Testis (tissue), 3 donors: ENCODE measurements around the gene LGALS4. TPM values are rescaled to one million over a fixed set of nuclear protein-coding genes. Genes with fewer than 3 reads are reported as not detected.

Experiments
- DNase-seq: peaks from one replicate; pipeline ENCODE4 v3.0.0-alpha.2; 2019
- H3K27ac ChIP-seq, 2 donors: fragments of 200-600 bp; sonication (generic); one replicate each; pipeline ENCODE4 v1.5.1; 2019
- H3K27me3 ChIP-seq: fragments of 200-600 bp; sonication (generic); one replicate; pipeline ENCODE4 v1.5.1; 2019
- H3K36me3 ChIP-seq: fragments of 200-600 bp; sonication (generic); one replicate; pipeline ENCODE4 v1.5.1; 2017; ENCODE audit warnings: low read depth; ENCODE audit errors: missing control alignments
- H3K4me1 ChIP-seq: fragments of 200-600 bp; sonication (generic); one replicate; pipeline ENCODE4 v1.5.1; 2019
- H3K4me3 ChIP-seq, 2 donors: fragments of 200-600 bp; sonication (generic); one replicate each; pipeline ENCODE4 v1.5.1; 2017 to 2019
- H3K9me3 ChIP-seq: fragments of 200-600 bp; sonication (generic); one replicate; pipeline ENCODE4 v1.5.1; 2017
- CTCF ChIP-seq, 3 experiments: fragments of 450-650 bp in 2 of 3; fragments of 200-600 bp in 1 of 3; sonication (generic) in 1 of 3; IDR thresholded peaks; one replicate each; pipeline ENCODE4 v1.5.1; 2016 to 2019; ENCODE audit warnings: antibody characterized with exemption in 3 of 3, mild to moderate bottlenecking in 2 of 3, moderate library complexity in 1 of 3
- POLR2A ChIP-seq: fragments of 450-650 bp; IDR thresholded peaks from one replicate; pipeline ENCODE4 v1.6.1; 2017; ENCODE audit warnings: antibody characterized with exemption, mild to moderate bottlenecking, moderate library complexity
- WGBS, 2 donors: methylation state at CpG; one replicate each; pipeline ENCODE4 v1.1.5; 2018; 5-methylcytosine and 5-hydroxymethylcytosine counted together
- intact Hi-C: fragments of 100-400 bp; cut with DNase I; formaldehyde crosslinking; loops from one replicate; pipeline ENCODE4 v1.15.1; 2023; ENCODE audit warnings: low total_unique reads
- polyA plus RNA-seq: library from polyadenylated mRNA; stranded (reverse); fragments of 350-450 nt; fragmentation: Illumina TruSeq; extraction: RNeasy Lipid Tissue Mini Kit (QIAGEN cat#74804); gene quantifications from one replicate; pipeline ENCODE4 v1.2.3, GENCODE V29; 2014; ENCODE audit warnings: low read depth, low replicate concordance; ENCODE audit not compliant: insufficient read depth
- total RNA-seq, 2 donors: library from RNA; depleted of rRNA; stranded (reverse); fragments of >200 nt; gene quantifications; one replicate each; pipeline ENCODE4 v1.2.3, GENCODE V29; 2016

LGALS4 gene
- total and polyA plus RNA-seq, 3 donors from 2014 or later, result 1.6 to 1.9 (median 1.6) TPM

- WGBS, 2 donors, result 89 to 99% methylated on average over 6 of the region's 6 CpGs
- intact Hi-C loops, result no loop called here
- H3K4me3 ChIP-seq, result no peak overlapping the region
- H3K9me3 ChIP-seq, result no peaks in the 10 kb centered on the region
- no peak for DNase-seq
- no peaks in the 10 kb centered on the region for H3K4me1 ChIP-seq
- TF ChIP-seq POLR2A, result no peak
- TF ChIP-seq CTCF (IDR thresholded peaks at IDR 0.05), result no peak
- no peak overlapping the region for H3K27ac ChIP-seq
- no peaks in the 10 kb centered on the region for H3K27me3 ChIP-seq
- H3K36me3 ChIP-seq, result no peaks in the 10 kb centered on the region
Observed at GRCh38 chr19:38806371-38806770, 6.4 kb downstream of the LGALS4 start.

- 62 to 73% methylated on average over 1 of the region's 1 CpG for WGBS, 2 donors
- no peaks in the 10 kb centered on the region for H3K27me3 ChIP-seq
- H3K9me3 ChIP-seq, result no peaks in the 10 kb centered on the region
- no peaks in the 10 kb centered on the region for H3K36me3 ChIP-seq
- H3K4me1 ChIP-seq, result no peaks in the 10 kb centered on the region
- TF ChIP-seq CTCF (IDR thresholded peaks at IDR 0.05) (no peak), POLR2A (no peak)
- no peak overlapping the region for H3K27ac ChIP-seq
- intact Hi-C loops, result no loop called here
- no peak overlapping the region for H3K4me3 ChIP-seq
- DNase-seq, result no peak
Observed at GRCh38 chr19:38805180-38805579, 7.6 kb downstream of the LGALS4 start.

- H3K27ac ChIP-seq, result no peak overlapping the region
- no peak overlapping the region for H3K4me3 ChIP-seq
- H3K36me3 ChIP-seq, result no peaks in the 10 kb centered on the region
- DNase-seq, result no peak
- H3K9me3 ChIP-seq, result no peaks in the 10 kb centered on the region
- intact Hi-C loops, result no loop called here
- no peaks in the 10 kb centered on the region for H3K4me1 ChIP-seq
- TF ChIP-seq CTCF (IDR thresholded peaks at IDR 0.05) (no peak), POLR2A (no peak)
- 89 to 90% methylated on average over 10 of the region's 10 CpGs for WGBS, 2 donors
- H3K27me3 ChIP-seq, result no peaks in the 10 kb centered on the region
Observed at GRCh38 chr19:38803543-38803942, 9.2 kb downstream of the LGALS4 start.

GRCh38 chr19:38801359-38802095 is 11.2 kb downstream of the LGALS4 start:
- DNase-seq, result no peak
- H3K36me3 ChIP-seq, result no peaks in the 10 kb centered on the region
- H3K9me3 ChIP-seq, result no peaks in the 10 kb centered on the region
- no peaks in the 10 kb centered on the region for H3K4me1 ChIP-seq
- H3K4me3 ChIP-seq, result no peak overlapping the region
- intact Hi-C loops, result no loop called here
- no peaks in the 10 kb centered on the region for H3K27me3 ChIP-seq
- WGBS, 2 donors, result 96 to 97% methylated on average over 12 of the region's 12 CpGs
- TF ChIP-seq CTCF (IDR thresholded peaks at IDR 0.05) (no peak), POLR2A (no peak)
- H3K27ac ChIP-seq, result no peak overlapping the region
